Natural killer cell treated with Interleukin-12 subunit alpha and Interleukin-12 subunit beta and Interleukin-15 and Interleukin-18, amount 100 ng/mL, for 72 hours (primary cell): Measurements from ENCODE around the gene SARM1. TPM values are rescaled to one million over a fixed set of nuclear protein-coding genes. Genes with fewer than 3 reads are reported as not detected.

ENCODE experiments used
- total RNA-seq, 2 donors: library from RNA; stranded (reverse); gene quantifications; one replicate each; pipeline ENCODE4 v1.2.3, GENCODE V29; 2022

The SARM1 gene
- total RNA-seq, 2 donors from 2014 or later: 29.4 to 46.2 TPM

Other genes with a start within 250 kb of the SARM1 start
- gene TMEM97, start 52.5 kb upstream of the SARM1 start, total RNA-seq: 10 to 100 TPM; 30.7 to 60.4 TPM
- 10 to 100 TPM; 17.7 to 18.2 TPM for gene IFT20, start 36.2 kb upstream of the SARM1 start, total RNA-seq
- gene TNFAIP1, start 35.9 kb upstream of the SARM1 start, total RNA-seq: 10 to 100 TPM; 20.4 to 24.9 TPM
- gene POLDIP2, start 14.2 kb upstream of the SARM1 start, total RNA-seq: 100 to 1,000 TPM in 1 of 2 donors, 10 to 100 TPM in 1; 74.9 to 122 TPM
- gene SEBOX, start 6.5 kb upstream of the SARM1 start, total RNA-seq: not detected
- 1 to 10 TPM in 1 of 2 donors, under 1 TPM in 1; 0.52 to 1.3 TPM for gene VTN, start 1.4 kb upstream of the SARM1 start, total RNA-seq
- gene SLC46A1, start 34.5 kb downstream of the SARM1 start, total RNA-seq: 1 to 10 TPM; 3.2 to 8.1 TPM
- not detected for gene SLC13A2, start 102.0 kb downstream of the SARM1 start, total RNA-seq
- not detected for gene FOXN1, start 134.7 kb downstream of the SARM1 start, total RNA-seq
- gene UNC119, start 180.9 kb downstream of the SARM1 start, total RNA-seq: 100 to 1,000 TPM; 104 to 135 TPM
- gene PIGS, start 199.8 kb downstream of the SARM1 start, total RNA-seq: 10 to 100 TPM; 74.9 to 93.2 TPM
- gene ALDOC, start 205.2 kb downstream of the SARM1 start, total RNA-seq: 100 to 1,000 TPM in 1 of 2 donors, 10 to 100 TPM in 1; 36.8 to 164 TPM
- gene SPAG5, start 227.3 kb downstream of the SARM1 start, total RNA-seq: 100 to 1,000 TPM in 1 of 2 donors, 10 to 100 TPM in 1; 80.7 to 198 TPM
- gene RSKR, start 242.5 kb downstream of the SARM1 start, total RNA-seq: 100 to 1,000 TPM in 1 of 2 donors, 10 to 100 TPM in 1; 34.4 to 108 TPM